Liver (tissue), 3 donors: ENCODE data around the gene IRF8.

Experiments
- FOXA1 ChIP-seq: IDR thresholded peaks from 2 replicates; pipeline ENCODE4 v1.6.1; 2016; ENCODE audit warnings: antibody characterized with exemption
- RAD21 ChIP-seq, 2 donors: IDR thresholded peaks; 2 replicates each; pipeline ENCODE4 v1.6.1; 2016; ENCODE audit warnings: antibody characterized with exemption in 2 of 2, mild to moderate bottlenecking in 2 of 2
- REST ChIP-seq: IDR thresholded peaks from 2 replicates; pipeline ENCODE4 v1.6.1; 2016; ENCODE audit warnings: antibody characterized with exemption, mild to moderate bottlenecking
- SP1 ChIP-seq: IDR thresholded peaks from 2 replicates; pipeline ENCODE4 v1.6.1; 2018; ENCODE audit warnings: antibody characterized with exemption, mild to moderate bottlenecking
- TF ChIP-seq, protein P1 (sequence below): fragments of 150-350 bp; IDR thresholded peaks from 2 replicates; pipeline ENCODE4 v1.5.1; 2017; ENCODE audit warnings: improper control_type of control experiment, low read depth, low read length; ENCODE audit not compliant: missing input control
- donor health status: healthy.
- donor health status: healthy.

DNA sequence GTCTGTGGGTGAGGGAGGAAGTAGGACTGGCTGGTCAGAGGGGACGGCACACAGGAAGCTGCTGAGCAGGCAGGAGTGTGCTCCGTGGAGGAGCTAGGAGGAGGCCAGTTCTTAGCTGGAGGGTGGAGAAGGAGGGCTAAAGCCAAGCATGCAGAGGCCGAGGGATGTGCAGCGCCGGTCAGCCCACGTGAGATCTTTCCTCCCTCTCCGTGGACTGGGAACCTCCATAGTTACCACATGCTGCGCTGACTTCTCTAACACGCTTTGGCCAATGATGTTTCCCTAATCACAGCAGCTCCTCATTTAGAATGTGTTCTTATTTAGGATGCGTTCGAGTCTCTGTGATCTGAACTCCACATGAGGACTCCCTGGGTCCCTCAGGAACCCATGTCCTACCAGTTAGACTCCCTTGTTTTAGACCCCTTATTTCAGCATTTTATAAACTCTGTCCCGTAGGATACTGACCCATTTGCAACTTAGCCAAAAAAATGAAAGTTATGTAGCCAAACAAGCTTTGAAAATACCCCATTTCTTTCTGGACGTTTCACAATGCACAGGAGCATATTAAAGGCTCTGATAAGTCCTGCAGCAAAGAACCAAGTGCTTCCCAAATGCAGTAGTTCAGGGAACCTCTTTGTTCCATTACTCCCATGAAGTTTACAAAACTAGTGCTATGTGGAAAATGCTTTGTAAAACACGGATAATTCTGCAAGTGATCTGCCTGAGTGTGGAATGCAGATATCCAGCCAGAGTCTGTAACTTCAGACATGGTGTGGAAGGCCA is 51.4 kb downstream of the IRF8 start:
- TF ChIP-seq, protein P1, sequence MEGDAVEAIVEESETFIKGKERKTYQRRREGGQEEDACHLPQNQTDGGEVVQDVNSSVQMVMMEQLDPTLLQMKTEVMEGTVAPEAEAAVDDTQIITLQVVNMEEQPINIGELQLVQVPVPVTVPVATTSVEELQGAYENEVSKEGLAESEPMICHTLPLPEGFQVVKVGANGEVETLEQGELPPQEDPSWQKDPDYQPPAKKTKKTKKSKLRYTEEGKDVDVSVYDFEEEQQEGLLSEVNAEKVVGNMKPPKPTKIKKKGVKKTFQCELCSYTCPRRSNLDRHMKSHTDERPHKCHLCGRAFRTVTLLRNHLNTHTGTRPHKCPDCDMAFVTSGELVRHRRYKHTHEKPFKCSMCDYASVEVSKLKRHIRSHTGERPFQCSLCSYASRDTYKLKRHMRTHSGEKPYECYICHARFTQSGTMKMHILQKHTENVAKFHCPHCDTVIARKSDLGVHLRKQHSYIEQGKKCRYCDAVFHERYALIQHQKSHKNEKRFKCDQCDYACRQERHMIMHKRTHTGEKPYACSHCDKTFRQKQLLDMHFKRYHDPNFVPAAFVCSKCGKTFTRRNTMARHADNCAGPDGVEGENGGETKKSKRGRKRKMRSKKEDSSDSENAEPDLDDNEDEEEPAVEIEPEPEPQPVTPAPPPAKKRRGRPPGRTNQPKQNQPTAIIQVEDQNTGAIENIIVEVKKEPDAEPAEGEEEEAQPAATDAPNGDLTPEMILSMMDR: no peak
- TF ChIP-seq FOXA1 (no peak), RAD21 (IDR thresholded peaks at IDR 0.05) (no peak), SP1 (no peak), REST (no peak)
